Neural cell (in vitro differentiated cells): Measurements from ENCODE around the gene PLCB1. TPM values are rescaled to one million over a fixed set of nuclear protein-coding genes. Genes with fewer than 3 reads are reported as not detected.

Experiments
- H2AFZ ChIP-seq: fragments of 200-600, 300-800 bp; sonication (generic), shearing (Covaris generic); 2 replicates; pipeline ENCODE4 v1.6.0; 2014; ENCODE audit warnings: low read depth, mild to moderate bottlenecking, antibody characterized with exemption, low read length, moderate library complexity
- H3F3A ChIP-seq: fragments of 200-600 bp; shearing (Covaris generic); 2 replicates; pipeline ENCODE4 v1.6.1; 2016; ENCODE audit warnings: mild to moderate bottlenecking, moderate library complexity, mixed read lengths, antibody characterized with exemption, low read length; ENCODE audit not compliant: insufficient read depth, poor library complexity, severe bottlenecking
- H3K27ac ChIP-seq: fragments of 200-600, 300-800 bp; sonication (generic), shearing (Covaris generic); 2 replicates; pipeline ENCODE4 v1.5.1; 2014; ENCODE audit warnings: mild to moderate bottlenecking, low read length, moderate library complexity
- H3K27me3 ChIP-seq: fragments of 300-800, 200-600 bp; sonication (generic), shearing (Covaris generic); 2 replicates; pipeline ENCODE4 v1.6.0; 2014; ENCODE audit warnings: mild to moderate bottlenecking, low read depth, low read length, moderate library complexity; ENCODE audit not compliant: insufficient read depth
- H3K36me3 ChIP-seq: fragments of 300-800, 200-600 bp; sonication (generic), shearing (Covaris generic); 2 replicates; pipeline ENCODE4 v1.5.1; 2014; ENCODE audit warnings: mild to moderate bottlenecking, antibody characterized with exemption, low read length, moderate library complexity; ENCODE audit not compliant: insufficient read depth
- H3K4me2 ChIP-seq: fragments of 300-800, 200-600 bp; sonication (generic), shearing (Covaris generic); 2 replicates; pipeline ENCODE4 v1.6.0; 2014; ENCODE audit warnings: mild to moderate bottlenecking, low read length
- H3K4me3 ChIP-seq: fragments of 300-800, 200-600 bp; sonication (generic), shearing (Covaris generic); 2 replicates; pipeline ENCODE4 v1.5.1; 2014; ENCODE audit warnings: mild to moderate bottlenecking, low read length, moderate library complexity
- H3K79me2 ChIP-seq: fragments of 200-600 bp; shearing (Covaris generic); replicated peaks from 2 replicates; pipeline ENCODE4 v1.6.0; 2014; ENCODE audit warnings: mild to moderate bottlenecking, low read length, moderate library complexity; ENCODE audit not compliant: insufficient read depth
- H3K9ac ChIP-seq: fragments of 300-800, 200-600 bp; sonication (generic), shearing (Covaris generic); 2 replicates; pipeline ENCODE4 v1.6.1; 2016; ENCODE audit warnings: mild to moderate bottlenecking, low read length, mixed read lengths
- H3K9me2 ChIP-seq: fragments of 200-600 bp; shearing (Covaris generic); 2 replicates; pipeline ENCODE4 v1.6.1; 2016; ENCODE audit warnings: mild to moderate bottlenecking, low read length, mixed read lengths; ENCODE audit not compliant: insufficient read depth
- H3K9me3 ChIP-seq: fragments of 200-600, 300-800 bp; sonication (generic), shearing (Covaris generic); 2 replicates; pipeline ENCODE4 v1.6.1; 2016; ENCODE audit warnings: mild to moderate bottlenecking, mixed run types, low read length, moderate library complexity, mixed read lengths
- H4K20me1 ChIP-seq: fragments of 200-600 bp; shearing (Covaris generic); 2 replicates; pipeline ENCODE4 v1.6.1; 2016; ENCODE audit warnings: mild to moderate bottlenecking, mixed run types; ENCODE audit not compliant: insufficient read depth
- CTCF ChIP-seq: fragments of 450-650 bp; IDR thresholded peaks from 2 replicates; pipeline ENCODE4 v1.5.1; 2014; ENCODE audit warnings: antibody characterized with exemption, mild to moderate bottlenecking, moderate library complexity; ENCODE audit not compliant: poor library complexity, severe bottlenecking
- EP300 ChIP-seq: fragments of 450-650 bp; conservative IDR thresholded peaks from 2 replicates; pipeline ENCODE4 v1.6.1; 2014; ENCODE audit warnings: antibody characterized with exemption, mild to moderate bottlenecking, moderate library complexity; ENCODE audit not compliant: poor library complexity, severe bottlenecking
- EZH2 ChIP-seq: fragments of 200-600, 300-800 bp; shearing (Covaris generic), sonication (generic); IDR thresholded peaks from 2 replicates; pipeline ENCODE4 v1.6.1; 2014; ENCODE audit warnings: antibody characterized with exemption, low read length, borderline replicate concordance, mild to moderate bottlenecking; ENCODE audit not compliant: insufficient read depth, poor library complexity, severe bottlenecking
- MXI1 ChIP-seq: fragments of 450-650 bp; conservative IDR thresholded peaks from 2 replicates; pipeline ENCODE4 v1.6.1; 2014; ENCODE audit warnings: antibody characterized with exemption, mild to moderate bottlenecking; ENCODE audit not compliant: poor library complexity, severe bottlenecking
- POLR2AphosphoS5 ChIP-seq: IDR thresholded peaks from 2 replicates; pipeline ENCODE4 v1.6.1; 2012
- RAD21 ChIP-seq: fragments of 450-650 bp; conservative IDR thresholded peaks from 2 replicates; pipeline ENCODE4 v1.6.1; 2014; ENCODE audit warnings: antibody characterized with exemption, mild to moderate bottlenecking, moderate library complexity
- REST ChIP-seq: IDR thresholded peaks from 2 replicates; pipeline ENCODE4 v1.6.1; 2012; ENCODE audit warnings: borderline replicate concordance
- SMC3 ChIP-seq: fragments of 450-650 bp; conservative IDR thresholded peaks from 2 replicates; pipeline ENCODE4 v1.6.1; 2014; ENCODE audit warnings: antibody characterized with exemption, mild to moderate bottlenecking, moderate library complexity; ENCODE audit not compliant: poor library complexity
- TAF1 ChIP-seq: IDR thresholded peaks from 2 replicates; pipeline ENCODE4 v1.6.1; 2012; ENCODE audit warnings: low read depth
- polyA plus RNA-seq: library from polyadenylated mRNA; depleted of rRNA; stranded (reverse); fragments of >200 nt; gene quantifications from 2 replicates; pipeline ENCODE4 v1.2.3, GENCODE V29; 2014

The PLCB1 gene
- polyA plus RNA-seq, 1 donor from 2014 or later: 11.4 TPM

GRCh38 chr20:8658103-8658502 is 526.0 kb downstream of the PLCB1 start:
- H3K27me3 ChIP-seq: no peaks in the 10 kb centered on the region
- no peaks in the 10 kb centered on the region for H3K79me2 ChIP-seq
- TF ChIP-seq EZH2: no peak
- no peak for TF ChIP-seq MXI1
- TF ChIP-seq RAD21: no peak
- no peak for TF ChIP-seq TAF1
- no peak for TF ChIP-seq EP300
- no peak for TF ChIP-seq POLR2AphosphoS5
- TF ChIP-seq CTCF: no peak
- no peak for TF ChIP-seq REST
- no peak for TF ChIP-seq SMC3
- H3K27ac ChIP-seq: no peak overlapping the region
- no peaks in the 10 kb centered on the region for H3K36me3 ChIP-seq
- no peak overlapping the region for H2AFZ ChIP-seq
- no peaks in the 10 kb centered on the region for H4K20me1 ChIP-seq
- H3K9ac ChIP-seq: no peak overlapping the region
- H3K4me3 ChIP-seq: no peak overlapping the region
- H3K4me2 ChIP-seq: no peak overlapping the region
- no peaks in the 10 kb centered on the region for H3K9me3 ChIP-seq
- H3F3A ChIP-seq: no peaks in the 10 kb centered on the region
- H3K9me2 ChIP-seq: no peaks in the 10 kb centered on the region

- Histone ChIP-seq H3K9me2 (no peaks in the 10 kb centered on the region), H3K79me2 (no peaks in the 10 kb centered on the region), H3K9ac (no peak overlapping the region), H3F3A (no peaks in the 10 kb centered on the region), H3K4me2 (no peak overlapping the region), H3K27ac (no peak overlapping the region), H2AFZ (no peak overlapping the region), H4K20me1 (no peaks in the 10 kb centered on the region), H3K36me3 (no peaks in the 10 kb centered on the region), H3K27me3 (no peaks in the 10 kb centered on the region), H3K4me3 (no peak overlapping the region), H3K9me3 (no peaks in the 10 kb centered on the region)
- TF ChIP-seq TAF1 (no peak), RAD21 (no peak), SMC3 (no peak), EZH2 (no peak), REST (no peak), CTCF (no peak), EP300 (no peak), MXI1 (no peak), POLR2AphosphoS5 (no peak)
Observed at GRCh38 chr20:8661229-8661952, 529.3 kb downstream of the PLCB1 start.
